H1 (cell line): ENCODE results near the gene XKR7. TPM values are rescaled to one million over a fixed set of nuclear protein-coding genes. Genes with fewer than 3 reads are reported as not detected.

Experiments used
- CHD7 ChIP-seq: fragments of 300-600 bp; sonication (generic); IDR thresholded peaks from 2 replicates; pipeline ENCODE4 v1.7.1; 2012; ENCODE audit warnings: low read length, moderate library complexity, mild to moderate bottlenecking, inconsistent platforms; ENCODE audit not compliant: insufficient replicate concordance
- polyA plus RNA-seq, 7 experiments: library from polyadenylated mRNA; depleted of rRNA in 3 of 7; stranded (reverse) in 5 of 7; unstranded in 2 of 7; fragments of >200 nt in 5 of 7; fragments of 200-250 nt in 2 of 7; gene quantifications; 1 replicate in 5 of 7; 2 replicates in 1 of 7; 4 replicates in 1 of 7; pipeline versions ENCODE4 v1.2.1 to v1.2.3, GENCODE V29; 2011 to 2013; ENCODE audit warnings: missing spikeins in 2 of 7, mixed read lengths in 2 of 7
- total RNA-seq: library from RNA; stranded (reverse); fragmentation: NEBNext Ultra II Directional; extraction: Animal tissue kit (Norgen Biotek cat#: 25700); gene quantifications from 2 replicates; pipeline ENCODE4 v1.2.1, GENCODE V29; 2021

The XKR7 gene
- total and polyA plus RNA-seq, 2 of the 8 experiments (the other 6 are each of a cell fraction or from before 2014, with no cell fraction given): 1.8 to 2.4 TPM

- TF ChIP-seq CHD7: no peak
Measured at GRCh38 chr20:31979713-31980426, 11.9 kb downstream of the XKR7 start (continued).
